SHP77 treated with DMSO at 0.1 percent for 48 hours (cell line): ENCODE results near the gene SPINK8.

ENCODE experiments used
- DNase-seq: peaks from one replicate; lab custom pipeline; 2025; lab: John Stamatoyannopoulos, UW

SPINK8 gene

GRCh38 chr3:48320996-48321395 lies 12.5 kb downstream of the SPINK8 start:
- DNase-seq: no peak

- no peak for DNase-seq
Observed at GRCh38 chr3:48318713-48319468, 14.6 kb downstream of the SPINK8 start.

- DNase-seq: no peak
Observed at GRCh38 chr3:48314542-48314941, 18.9 kb downstream of the SPINK8 start.

- DNase-seq: no peak
Observed at GRCh38 chr3:48306860-48307530, 26.5 kb downstream of the SPINK8 start.

GRCh38 chr3:48306290-48306689 lies 27.2 kb downstream of the SPINK8 start:
- DNase-seq: no peak

- no peak for DNase-seq
Observed at GRCh38 chr3:48305396-48305795, 28.1 kb downstream of the SPINK8 start.

- no peak for DNase-seq
Observed at GRCh38 chr3:48303021-48303420, 30.4 kb downstream of the SPINK8 start.

- no peak for DNase-seq
Observed at GRCh38 chr3:48301800-48302166, 31.7 kb downstream of the SPINK8 start.

- peak; percentile 61 for DNase-seq
Observed at GRCh38 chr3:48301020-48301799, 32.3 kb downstream of the SPINK8 start, which contains the start of gene NME6. Gene NME6, minus strand, starts transcription at chr3:48301367.

GRCh38 chr3:48299746-48300712 lies 33.4 kb downstream of the SPINK8 start:
- no peak for DNase-seq

GRCh38 chr3:48297111-48297810 lies 36.2 kb downstream of the SPINK8 start:
- no peak for DNase-seq

- no peak for DNase-seq
Observed at GRCh38 chr3:48296699-48297098, 36.8 kb downstream of the SPINK8 start.

GRCh38 chr3:48294611-48295263 lies 38.7 kb downstream of the SPINK8 start:
- no peak for DNase-seq

- DNase-seq: no peak
Observed at GRCh38 chr3:48289659-48290058, 43.8 kb downstream of the SPINK8 start.

GRCh38 chr3:48287034-48287433 lies 46.4 kb downstream of the SPINK8 start:
- DNase-seq: no peak

GRCh38 chr3:48286308-48286707 lies 47.2 kb downstream of the SPINK8 start:
- no peak for DNase-seq

- no peak for DNase-seq
Observed at GRCh38 chr3:48285675-48286074, 47.8 kb downstream of the SPINK8 start.

GRCh38 chr3:48285132-48285531 lies 48.3 kb downstream of the SPINK8 start:
- DNase-seq: no peak

GRCh38 chr3:48280881-48281280 lies 52.6 kb downstream of the SPINK8 start:
- no peak for DNase-seq

GRCh38 chr3:48278884-48279559 lies 54.4 kb downstream of the SPINK8 start:
- DNase-seq: no peak
